CD4-positive, alpha-beta T cell treated with Interferon gamma for 1 hour (primary cell): ENCODE data around the gene RALGAPA2.

Experiments used
- DNase-seq: peaks from one replicate; pipeline ENCODE4 v3.0.0-alpha.2; 2020

The RALGAPA2 gene

DNA sequence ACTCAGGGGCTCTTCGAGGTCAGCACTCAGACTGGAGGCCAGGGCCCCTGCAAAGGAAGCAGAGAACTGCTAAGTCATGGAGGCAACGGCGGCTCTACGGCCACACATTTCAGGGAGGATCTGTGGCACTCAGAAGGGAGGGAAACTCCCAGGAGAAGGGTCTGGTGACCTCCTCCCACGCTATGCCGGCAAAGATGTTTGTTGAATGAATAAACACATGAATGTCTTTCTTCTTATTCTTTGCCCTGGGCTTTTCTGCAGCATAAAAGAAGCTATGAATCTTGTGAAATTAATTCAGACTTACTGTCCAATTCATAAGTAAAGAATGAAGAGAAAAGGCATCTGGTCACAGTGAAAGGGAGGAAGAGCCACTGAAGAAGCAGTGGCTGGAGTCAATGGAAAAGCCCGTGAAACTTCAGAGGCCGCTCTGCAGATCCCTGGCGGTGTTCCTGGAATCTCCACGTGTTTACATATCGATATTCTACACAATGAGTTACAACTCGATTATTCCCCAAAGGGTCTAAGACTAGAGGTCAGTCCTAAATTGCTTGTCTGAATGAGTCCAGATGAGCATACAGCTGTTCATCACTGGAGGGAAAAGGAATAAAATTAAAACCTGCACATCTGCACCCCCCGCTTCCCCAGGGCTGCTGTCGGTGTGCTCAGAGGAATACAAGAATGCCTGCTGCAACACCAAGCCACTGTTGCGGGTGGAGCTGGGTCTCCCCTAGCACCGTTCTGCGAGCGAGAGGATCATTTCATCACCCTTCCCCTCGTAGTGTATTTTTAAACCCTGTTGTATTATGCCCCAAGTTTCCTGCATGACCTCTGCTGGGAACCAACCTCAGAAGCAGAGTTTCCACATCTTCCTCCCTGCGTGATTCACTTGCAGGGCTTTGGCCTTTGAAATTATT is 319.0 kb downstream of the RALGAPA2 start:
- no peak for DNase-seq

DNA sequence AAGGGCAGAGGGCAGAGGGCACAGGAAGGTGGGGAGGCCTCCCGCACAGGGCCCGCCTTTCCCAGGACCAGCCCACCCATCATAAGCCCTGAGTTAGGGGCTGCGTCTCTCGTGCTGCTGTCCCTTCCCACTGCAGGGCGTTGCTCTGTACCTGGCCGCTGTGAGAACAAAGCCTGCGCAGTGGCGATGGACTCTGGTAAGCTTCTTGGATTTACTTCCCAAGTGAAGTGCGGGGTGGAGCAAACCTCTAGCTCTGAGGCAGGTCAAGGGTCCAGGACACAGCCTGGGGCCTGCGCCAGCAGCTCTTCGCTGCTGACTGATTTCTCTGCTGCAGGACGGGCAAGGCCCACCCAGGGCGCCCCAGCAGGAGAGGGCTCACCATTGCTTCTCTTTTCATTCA is 320.7 kb downstream of the RALGAPA2 start:
- no peak for DNase-seq

DNA sequence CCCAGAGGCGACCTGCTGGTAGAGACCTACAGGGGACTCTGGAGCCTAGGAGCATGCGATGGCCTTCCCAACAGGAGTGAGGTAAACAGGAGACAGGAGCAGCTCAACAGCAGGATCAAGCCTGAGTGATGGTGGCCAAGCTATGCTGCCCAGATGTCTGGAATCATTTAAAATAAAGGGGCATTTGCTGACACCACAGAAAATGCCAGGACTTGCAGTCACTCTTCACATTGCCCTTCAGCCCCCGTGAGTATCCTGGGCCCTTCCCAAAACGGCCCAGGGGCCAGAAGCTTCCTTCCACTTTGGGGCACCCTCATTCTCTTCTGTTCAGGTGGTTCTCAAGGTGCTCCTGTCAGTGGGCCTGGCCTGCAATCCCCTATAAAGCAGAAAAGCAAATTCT is 321.3 kb downstream of the RALGAPA2 start:
- no peak for DNase-seq

DNA sequence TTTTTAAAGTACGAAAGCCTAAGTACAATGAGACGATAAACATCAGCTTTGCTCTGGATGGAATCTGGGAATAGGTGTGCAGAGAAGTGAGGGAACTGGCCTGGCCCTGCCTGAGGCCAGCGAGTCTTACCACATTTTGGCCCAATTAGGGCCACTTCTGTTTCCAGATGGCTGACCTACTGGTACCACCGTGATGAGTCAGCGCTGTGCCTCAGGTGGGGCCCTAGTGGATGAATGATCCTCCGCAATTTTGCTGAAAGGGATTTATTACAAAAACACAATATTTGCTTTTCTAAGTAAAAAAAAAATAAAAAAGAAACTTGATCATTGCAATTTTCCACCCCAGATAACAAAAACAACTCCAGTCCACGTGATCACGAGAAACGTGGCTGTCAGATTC is 322.1 kb downstream of the RALGAPA2 start:
- no peak for DNase-seq

DNA sequence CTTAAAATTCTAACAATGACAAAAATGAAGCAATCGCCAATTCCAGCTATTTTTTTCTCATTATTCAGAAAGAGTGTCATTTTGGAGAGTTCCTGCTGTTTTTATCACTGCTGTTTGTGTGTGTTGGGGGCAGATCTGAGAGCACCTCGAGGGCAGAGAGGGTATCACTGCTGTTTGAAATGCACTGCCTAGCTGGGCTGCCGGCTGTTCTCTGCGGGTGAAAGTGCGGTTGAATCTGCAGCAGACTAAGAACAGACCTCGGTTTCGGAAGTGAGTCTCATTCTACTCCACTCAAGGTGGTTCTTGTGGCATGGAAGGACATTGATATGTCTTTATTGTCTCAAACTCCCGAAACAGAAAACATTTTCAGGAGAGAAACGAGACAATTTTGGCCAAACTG is 326.3 kb downstream of the RALGAPA2 start:
- no peak for DNase-seq

DNA sequence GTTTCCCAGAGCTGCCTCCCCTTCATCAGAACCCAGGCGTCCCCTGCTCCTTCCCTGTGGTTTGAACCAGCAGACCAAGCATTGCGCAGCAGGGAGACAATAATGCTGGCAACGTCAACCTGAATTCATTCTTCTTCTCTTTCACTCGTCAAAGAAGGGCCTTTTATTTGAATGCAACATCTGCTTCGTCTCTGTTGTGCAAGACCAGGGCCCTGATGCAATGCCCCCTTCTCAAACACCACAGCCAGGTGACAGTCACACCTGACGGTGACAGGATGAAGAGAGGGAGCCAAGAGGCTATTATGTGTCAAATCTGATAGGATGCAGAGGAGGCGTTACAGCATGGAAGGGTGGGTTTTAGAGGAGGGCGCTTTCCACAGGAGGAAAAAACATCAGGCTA is 336.6 kb downstream of the RALGAPA2 start:
- no peak for DNase-seq

DNA sequence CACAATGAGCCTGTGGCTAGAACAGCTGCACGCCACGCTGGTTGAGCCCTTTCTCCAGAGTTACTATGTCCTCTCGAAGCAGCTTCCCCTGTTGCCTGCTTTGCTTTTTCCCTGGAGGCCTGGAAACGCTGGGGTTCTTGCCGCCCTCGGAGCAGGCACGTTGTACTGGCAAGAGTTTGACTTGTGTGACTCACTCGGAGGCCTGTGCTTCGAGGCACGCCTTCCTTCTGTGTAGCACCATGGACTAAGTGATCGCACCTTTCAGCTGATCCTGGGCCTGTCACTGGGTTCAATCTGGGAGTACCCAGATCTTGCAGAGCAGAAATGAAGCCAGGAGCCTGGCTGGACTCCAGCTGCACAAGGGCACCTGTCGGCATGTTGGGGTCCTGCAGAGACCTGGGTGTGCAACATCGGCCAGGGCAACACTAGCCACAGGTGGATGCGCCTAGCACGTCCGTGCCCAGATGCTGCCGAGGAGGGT is 339.3 kb downstream of the RALGAPA2 start:
- no peak for DNase-seq

DNA sequence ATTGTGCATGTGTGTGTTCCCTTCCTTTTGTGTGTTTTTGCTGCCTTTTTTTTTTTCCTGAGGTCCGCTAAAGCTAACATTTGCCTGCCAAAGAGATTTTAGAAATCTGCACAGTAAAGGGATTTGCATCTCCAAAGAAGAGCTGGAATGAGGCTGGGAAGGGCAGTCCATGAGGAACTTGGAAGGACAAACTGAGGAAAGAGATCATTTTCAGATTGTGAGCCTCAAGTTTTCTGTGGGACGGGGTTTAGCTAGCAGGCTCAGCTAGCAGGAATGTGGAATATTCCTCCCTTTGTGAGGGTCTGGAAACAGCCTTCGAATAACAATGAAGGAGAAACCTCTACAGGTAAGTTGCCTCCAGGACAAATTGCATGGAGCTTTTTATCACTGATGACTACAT is 340.8 kb downstream of the RALGAPA2 start:
- DNase-seq: no peak

DNA sequence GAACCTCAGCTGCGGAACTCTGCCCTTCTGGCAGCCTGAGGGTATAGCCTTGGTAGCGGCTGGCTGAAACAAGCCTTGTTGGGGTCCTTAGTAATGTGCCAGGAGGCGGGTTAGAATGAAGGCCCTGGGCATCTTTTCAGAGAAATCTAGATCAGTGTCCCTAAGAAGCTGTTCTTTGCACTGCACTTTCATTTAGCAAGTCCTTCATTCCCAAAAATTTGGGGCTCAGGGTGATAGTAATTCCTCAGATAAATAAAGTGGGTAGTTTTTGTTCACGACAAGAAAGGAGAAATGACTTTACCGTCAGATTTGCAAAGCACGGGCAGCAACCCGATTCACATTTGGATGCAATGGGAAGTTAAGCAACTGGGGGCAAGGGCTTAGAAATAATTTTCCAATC is 341.4 kb downstream of the RALGAPA2 start:
- no peak for DNase-seq

DNA sequence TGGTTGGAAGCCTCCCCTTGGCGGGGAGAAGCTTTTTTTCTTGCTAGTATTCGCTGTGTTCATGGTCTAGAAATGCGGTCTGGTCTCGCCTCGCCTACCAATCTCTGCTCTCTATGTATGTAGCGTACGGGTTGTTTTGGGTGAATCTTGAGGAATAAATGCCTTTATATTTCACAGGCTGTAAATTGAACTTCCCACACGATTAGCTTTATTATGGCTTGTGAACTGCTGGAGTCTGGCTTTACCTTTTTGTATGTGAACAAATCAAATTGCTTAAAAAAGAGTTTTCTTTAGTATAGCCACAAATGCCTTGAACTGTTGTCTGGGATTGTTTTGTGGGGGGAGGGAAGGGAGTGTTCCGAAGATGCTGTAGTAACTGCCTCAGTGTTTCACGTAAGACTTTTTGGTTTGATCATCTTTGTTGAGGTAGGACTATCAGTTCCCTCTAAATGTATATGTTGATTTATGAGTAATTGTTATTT is 342.3 kb downstream of the RALGAPA2 start:
- no peak for DNase-seq

DNA sequence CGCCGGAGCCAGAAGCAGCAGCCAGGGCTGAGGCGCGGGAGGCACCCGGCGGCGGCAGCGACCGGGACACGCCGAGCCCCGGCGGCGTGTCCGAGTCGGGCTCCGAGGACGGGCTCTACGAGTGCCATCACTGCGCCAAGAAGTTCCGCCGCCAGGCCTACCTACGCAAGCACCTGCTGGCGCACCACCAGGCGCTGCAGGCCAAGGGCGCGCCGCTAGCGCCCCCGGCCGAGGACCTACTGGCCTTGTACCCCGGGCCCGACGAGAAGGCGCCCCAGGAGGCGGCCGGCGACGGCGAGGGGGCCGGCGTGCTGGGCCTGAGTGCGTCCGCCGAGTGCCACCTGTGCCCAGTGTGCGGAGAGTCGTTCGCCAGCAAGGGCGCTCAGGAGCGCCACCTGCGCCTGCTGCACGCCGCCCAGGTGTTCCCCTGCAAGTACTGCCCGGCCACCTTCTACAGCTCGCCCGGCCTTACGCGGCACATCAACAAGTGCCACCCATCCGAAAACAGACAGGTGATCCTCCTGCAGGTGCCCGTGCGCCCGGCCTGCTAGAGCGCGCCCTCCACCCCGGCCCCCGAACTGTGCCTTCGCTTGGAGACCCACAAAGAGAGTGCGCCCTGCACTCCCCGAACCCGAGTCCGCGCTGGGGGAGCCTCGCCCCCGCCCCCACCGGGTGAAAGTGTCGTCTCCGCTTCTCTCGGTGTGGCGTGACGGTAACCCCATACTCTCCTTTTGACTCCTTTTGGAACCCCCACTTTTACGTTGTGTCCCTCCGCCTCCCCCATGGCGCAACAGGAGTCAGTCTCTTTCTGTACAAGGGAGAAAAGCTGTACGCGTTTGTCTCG is 343.0 kb downstream of the RALGAPA2 start:
- DNase-seq: no peak

DNA sequence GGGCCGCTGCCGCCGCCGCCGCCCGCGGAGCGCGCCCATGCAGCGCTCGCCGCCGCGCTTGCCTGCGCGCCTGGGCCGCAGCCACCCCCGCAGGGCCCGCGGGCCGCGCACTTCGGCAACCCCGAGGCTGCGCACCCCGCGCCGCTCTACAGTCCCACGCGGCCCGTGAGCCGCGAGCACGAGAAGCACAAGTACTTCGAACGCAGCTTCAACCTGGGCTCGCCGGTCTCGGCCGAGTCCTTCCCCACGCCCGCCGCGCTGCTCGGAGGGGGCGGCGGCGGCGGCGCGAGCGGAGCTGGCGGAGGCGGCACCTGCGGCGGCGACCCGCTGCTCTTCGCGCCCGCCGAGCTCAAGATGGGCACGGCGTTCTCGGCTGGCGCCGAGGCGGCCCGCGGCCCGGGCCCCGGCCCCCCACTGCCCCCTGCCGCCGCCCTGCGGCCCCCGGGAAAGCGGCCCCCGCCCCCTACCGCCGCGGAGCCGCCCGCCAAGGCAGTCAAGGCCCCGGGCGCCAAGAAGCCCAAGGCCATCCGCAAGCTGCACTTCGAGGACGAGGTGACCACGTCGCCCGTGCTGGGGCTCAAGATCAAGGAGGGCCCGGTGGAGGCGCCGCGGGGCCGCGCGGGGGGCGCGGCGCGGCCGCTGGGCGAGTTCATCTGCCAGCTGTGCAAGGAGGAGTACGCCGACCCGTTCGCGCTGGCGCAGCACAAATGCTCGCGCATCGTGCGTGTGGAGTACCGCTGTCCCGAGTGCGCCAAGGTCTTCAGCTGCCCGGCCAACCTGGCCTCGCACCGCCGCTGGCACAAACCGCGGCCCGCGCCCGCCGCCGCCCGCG is 343.8 kb downstream of the RALGAPA2 start:
- no peak for DNase-seq

DNA sequence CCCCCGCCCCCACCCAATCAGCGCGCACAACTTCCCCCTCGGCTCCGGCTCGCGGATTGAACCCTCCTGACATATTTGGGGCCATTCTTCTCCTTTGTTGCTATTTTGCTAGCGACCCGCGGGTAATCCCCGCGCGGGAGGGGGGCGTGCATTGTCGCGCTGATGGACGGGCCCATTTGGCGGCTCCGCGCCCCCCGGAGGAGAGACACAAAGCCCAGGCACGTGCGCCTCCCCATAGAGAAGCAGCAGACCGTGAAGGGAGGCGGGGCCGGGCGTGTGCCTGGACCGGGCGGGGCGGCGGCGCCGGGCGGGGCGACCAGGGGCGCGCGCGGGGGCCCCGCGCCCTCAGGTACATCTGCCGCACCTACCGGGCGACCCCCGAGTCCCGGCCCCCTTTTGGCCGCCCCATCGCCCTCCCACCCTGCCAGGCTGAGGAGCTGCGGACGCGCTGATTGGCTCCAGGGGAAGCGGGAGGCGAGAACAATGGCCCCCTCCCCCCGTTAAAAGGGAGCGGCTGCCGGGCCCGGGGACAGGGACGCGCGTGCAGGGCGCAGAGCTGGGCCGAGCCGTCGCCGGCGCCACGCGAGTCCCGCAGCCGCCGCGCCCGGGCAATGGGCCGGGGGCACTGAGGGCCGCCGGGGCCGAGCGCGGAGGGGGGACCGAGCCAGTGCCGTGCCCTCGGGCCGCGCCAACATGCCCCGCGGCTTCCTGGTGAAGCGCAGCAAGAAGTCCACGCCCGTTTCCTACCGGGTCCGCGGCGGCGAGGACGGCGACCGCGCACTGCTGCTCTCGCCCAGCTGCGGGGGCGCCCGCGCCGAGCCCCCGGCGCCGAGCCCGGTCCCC is 344.6 kb downstream of the RALGAPA2 start, which contains the start of gene INSM1:
TSS of gene INSM1 (plus strand) at position 530 of the 843 bp plus-strand sequence. CDS start at position 694, 164 bp downstream.
- DNase-seq: no peak

DNA sequence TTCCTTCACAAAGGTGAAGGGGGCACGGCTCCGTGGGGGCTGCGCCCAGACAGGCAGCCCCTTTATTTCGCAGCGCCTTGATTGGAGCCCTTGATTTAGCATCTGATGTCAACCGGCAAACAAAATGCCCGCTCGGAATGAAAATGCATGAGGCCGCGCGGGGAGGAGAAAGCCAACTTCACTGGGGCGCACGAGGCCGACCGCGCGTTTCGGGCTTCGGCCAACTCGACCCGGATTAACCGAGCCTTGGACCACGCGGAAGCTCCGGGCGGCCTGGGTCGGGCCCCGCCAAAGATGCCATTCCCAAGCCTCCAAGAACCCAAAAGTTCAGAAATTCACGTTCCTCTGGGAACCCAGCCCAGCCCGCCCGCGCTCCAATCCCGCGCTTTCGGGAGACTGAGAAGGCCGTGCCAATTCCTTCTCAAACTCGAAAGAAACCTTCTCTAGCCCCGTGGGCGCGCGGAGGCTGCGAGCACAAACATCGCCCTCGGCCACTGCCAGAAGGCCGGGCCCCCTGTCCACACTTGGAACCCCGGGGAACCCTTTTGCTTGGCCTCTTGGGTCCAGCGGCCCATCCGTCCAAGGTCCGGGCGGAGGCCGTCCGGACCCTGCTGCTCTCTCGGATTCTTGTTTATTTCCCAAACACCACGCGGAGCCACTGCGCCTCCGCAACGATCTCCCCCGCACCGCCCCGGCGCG is 345.4 kb downstream of the RALGAPA2 start:
- DNase-seq: no peak

DNA sequence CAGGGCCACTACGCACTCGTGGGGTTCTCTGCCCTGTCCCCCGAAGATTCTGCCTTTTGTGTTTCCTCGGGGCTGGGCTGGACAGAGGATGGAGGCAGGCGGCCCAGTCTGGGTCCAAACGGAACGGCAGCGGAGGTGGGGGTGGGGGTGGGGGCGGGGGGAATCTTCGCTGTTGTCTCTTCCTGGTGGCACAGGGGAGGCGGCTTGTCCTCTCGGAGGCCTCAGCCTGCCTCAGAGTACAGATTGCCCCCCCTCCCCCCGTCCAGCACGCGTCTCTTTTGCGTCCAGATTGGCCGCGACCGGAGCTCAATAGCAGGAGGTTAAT is 345.9 kb downstream of the RALGAPA2 start:
- no peak for DNase-seq

DNA sequence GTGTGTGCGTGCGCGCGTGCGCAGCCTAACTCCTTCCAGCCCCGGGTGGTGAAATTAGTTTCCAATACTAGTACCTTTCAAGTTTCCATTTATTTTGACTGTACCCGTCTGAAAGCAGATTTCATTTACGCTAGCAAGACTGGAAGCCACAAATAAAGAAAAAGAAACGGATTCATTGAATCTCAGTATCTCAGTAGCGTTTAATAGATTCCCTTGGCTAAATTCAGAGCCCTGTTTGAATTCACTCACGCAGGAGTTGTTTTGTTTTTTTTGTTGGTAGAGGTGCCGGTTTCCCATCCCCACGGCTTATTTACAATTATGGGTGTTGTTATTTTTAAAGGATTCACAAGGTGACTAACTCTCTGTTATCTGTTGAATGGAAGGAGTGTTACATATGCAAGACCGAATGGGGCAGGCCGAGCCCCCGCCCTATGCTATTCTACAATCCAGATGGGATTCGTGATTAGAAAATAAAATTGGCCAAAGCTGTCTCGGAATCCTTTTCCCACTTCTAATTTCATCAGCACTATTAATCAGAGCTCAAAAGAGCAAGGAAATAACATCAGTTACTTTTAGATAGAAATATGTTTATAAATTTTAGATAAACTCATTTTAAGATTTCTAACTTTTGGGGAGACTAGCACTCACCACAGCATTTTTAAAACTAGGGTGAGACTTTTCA is 346.8 kb downstream of the RALGAPA2 start:
- DNase-seq: no peak

DNA sequence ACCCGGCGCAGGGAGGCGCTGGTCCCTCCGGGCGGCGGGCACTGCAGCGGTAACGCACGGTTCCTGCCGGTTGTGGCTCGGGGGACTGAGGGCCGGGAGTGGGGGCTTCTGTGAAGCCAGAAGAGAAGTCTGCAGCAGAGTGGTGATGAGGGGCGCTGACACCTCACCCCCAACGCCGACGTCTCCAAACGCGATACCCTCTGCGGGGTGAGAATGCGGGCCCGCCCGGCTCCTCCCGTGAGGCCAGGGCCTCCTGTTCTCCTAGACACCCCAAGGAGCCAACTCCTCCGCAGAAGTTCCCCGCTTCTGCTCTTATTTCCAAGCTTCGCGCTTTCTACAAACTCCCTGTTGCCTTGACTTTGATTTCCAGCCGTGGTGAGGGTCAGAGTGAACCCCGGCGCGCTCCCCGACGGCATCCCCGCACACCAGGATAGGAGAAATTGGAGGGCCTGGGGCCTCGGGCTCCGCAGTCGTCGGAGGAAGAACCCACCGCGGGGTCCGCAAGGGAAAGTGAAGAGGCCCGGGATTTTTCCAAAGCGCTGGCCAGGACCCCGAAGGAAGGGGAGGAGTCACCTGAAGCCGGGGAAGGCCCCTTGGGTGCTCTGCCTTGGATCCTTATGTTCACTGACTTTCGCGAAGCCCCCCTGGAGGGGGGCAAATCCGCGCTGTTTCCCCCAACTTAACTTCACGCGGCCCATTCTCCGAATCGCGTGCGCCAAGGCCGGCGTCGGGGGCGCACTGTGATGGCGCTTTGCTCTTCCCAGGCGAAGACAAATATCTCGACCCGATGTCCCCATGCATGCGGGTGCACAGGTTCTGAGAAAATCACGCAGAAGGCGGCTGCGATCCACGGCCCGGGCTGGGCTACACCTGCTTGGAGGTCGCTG is 347.6 kb downstream of the RALGAPA2 start:
- no peak for DNase-seq

DNA sequence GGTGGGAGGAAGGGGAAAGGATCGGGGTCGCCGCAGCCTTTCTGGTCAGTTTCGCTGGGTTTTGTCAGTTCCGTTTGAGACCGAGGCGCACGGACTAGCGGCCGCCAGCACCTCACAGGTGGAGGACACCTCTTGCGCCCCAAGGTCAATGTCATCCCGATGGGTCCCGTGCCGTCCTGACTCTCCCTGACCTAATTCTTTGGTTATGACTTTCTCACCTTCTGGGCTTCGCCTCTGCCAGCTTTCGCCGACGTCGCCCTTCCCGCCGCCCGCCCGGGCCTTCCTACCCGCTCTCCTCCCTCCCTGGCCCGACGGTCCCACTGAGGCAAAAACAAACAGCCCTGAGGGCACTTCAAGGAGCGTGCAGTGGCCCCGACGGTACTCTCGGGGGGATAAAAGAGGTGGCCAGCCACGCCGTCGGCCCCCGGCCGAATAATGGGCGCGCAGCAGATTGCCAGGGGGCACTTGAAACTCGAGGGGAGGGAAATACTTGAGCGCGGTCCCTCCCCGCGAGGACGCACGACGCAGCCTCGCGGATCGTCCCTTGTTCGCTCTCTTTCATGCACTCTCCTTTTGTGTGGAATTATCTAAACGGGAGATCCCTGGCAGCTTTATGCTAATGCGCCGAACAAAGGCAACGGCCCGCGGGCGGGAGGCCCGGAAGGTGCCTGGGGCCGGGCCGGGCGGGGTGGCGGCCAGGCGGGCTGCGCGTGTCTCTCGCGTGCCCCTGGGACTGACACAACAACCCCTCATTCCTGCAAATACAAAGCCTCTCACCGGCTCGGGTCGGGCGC is 348.4 kb downstream of the RALGAPA2 start:
- DNase-seq: no peak

DNA sequence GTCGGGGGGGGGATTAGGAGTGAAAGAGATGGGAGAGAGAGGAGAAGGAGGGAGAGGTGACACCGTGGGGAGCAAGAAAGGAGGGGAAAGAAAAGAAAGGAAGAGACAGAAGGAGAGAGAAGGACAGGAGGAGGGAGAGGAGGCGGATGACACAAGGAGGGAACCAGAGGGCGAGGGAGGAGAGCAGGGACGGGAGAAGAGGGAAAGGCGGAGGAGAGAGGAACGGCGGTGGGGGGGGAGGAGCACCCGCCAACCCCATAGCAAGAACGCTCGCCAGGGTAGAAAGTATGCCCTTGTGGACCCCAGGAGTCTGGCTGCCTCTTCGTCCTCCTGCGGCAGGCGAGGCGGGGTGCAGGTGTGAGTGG is 349.0 kb downstream of the RALGAPA2 start:
- no peak for DNase-seq
